ENCODE data around the gene HLA-DRB1. TPM values are rescaled to one million over a fixed set of nuclear protein-coding genes. Genes with fewer than 3 reads are reported as not detected.
"Not testable (repeated sequence)": the region's sequence is repeated elsewhere in the genome, so short reads cannot be mapped to it uniquely, and the experiment has no call there.

Gene HLA-DRB1
- total RNA-seq, 2 donors from 2014 or later = 9.9 to 14.6 TPM

GRCh38 chr6:32553037-32553742, 36.5 kb downstream of the HLA-DRB1 start:
- H3K9me3 Mint-ChIP-seq = peaks cover 2% of the 10 kb centered on the region
- Histone ChIP-seq H3K9ac (ENCODE audit: extremely low read depth, low read length, poor library complexity, severe bottlenecking) (no peak overlapping the region), H3K9me3 (ENCODE audit: control insufficient read depth, low read length) (no peaks in the 10 kb centered on the region), H3K27ac (ENCODE audit: low read depth, low read length) (no peak overlapping the region), H3K36me3 (ENCODE audit: control insufficient read depth, insufficient read depth, low read length) (no peaks in the 10 kb centered on the region), H3K4me3 (ENCODE audit: low read length) (no peak overlapping the region), H3K4me1 (ENCODE audit: control insufficient read depth, insufficient read depth, low read length) (no peaks in the 10 kb centered on the region), H3K27me3 (ENCODE audit: control insufficient read depth, insufficient read depth, low read length, poor library complexity, severe bottlenecking) (no peaks in the 10 kb centered on the region)
- no peak for DNase-seq
- H3K4me1 Mint-ChIP-seq = peaks cover 15% of the 10 kb centered on the region
- no peak overlapping the region for H3K4me3 Mint-ChIP-seq
- H3K36me3 Mint-ChIP-seq (ENCODE audit: low read depth) = peaks cover 1% of the 10 kb centered on the region
- peaks cover 6% of the 10 kb centered on the region for H3K27me3 Mint-ChIP-seq (ENCODE audit: insufficient read depth)
- WGBS, 2 experiments (ENCODE audit: insufficient coverage in 1 of 2, insufficient read length in 1 of 2) = 67 to 83% methylated on average over 1 to 5 of the region's 5 CpGs
- TF ChIP-seq, protein P1, sequence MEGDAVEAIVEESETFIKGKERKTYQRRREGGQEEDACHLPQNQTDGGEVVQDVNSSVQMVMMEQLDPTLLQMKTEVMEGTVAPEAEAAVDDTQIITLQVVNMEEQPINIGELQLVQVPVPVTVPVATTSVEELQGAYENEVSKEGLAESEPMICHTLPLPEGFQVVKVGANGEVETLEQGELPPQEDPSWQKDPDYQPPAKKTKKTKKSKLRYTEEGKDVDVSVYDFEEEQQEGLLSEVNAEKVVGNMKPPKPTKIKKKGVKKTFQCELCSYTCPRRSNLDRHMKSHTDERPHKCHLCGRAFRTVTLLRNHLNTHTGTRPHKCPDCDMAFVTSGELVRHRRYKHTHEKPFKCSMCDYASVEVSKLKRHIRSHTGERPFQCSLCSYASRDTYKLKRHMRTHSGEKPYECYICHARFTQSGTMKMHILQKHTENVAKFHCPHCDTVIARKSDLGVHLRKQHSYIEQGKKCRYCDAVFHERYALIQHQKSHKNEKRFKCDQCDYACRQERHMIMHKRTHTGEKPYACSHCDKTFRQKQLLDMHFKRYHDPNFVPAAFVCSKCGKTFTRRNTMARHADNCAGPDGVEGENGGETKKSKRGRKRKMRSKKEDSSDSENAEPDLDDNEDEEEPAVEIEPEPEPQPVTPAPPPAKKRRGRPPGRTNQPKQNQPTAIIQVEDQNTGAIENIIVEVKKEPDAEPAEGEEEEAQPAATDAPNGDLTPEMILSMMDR (conservative IDR thresholded peaks at IDR 0.05) = no peak
- no peak overlapping the region for H3K27ac Mint-ChIP-seq

- TF ChIP-seq, protein P1 (conservative IDR thresholded peaks at IDR 0.05) = no peak
- Histone ChIP-seq H3K27me3 (ENCODE audit: control insufficient read depth, insufficient read depth, low read length, poor library complexity, severe bottlenecking) (no peaks in the 10 kb centered on the region), H3K4me1 (ENCODE audit: control insufficient read depth, insufficient read depth, low read length) (no peaks in the 10 kb centered on the region), H3K4me3 (ENCODE audit: low read length) (no peak overlapping the region), H3K36me3 (ENCODE audit: control insufficient read depth, insufficient read depth, low read length) (no peaks in the 10 kb centered on the region), H3K9me3 (ENCODE audit: control insufficient read depth, low read length) (no peaks in the 10 kb centered on the region), H3K9ac (ENCODE audit: extremely low read depth, low read length, poor library complexity, severe bottlenecking) (no peak overlapping the region), H3K27ac (ENCODE audit: low read depth, low read length) (no peak overlapping the region)
- Mint-ChIP-seq H3K9me3 (peaks cover 9% of the 10 kb centered on the region), H3K4me1 (peaks cover 15% of the 10 kb centered on the region), H3K27me3 (ENCODE audit: insufficient read depth) (peaks cover 6% of the 10 kb centered on the region), H3K4me3 (no peak overlapping the region), H3K36me3 (ENCODE audit: low read depth) (peaks cover 1% of the 10 kb centered on the region), H3K27ac (no peak overlapping the region)
- 0 to 67% methylated on average over 1 to 5 of the region's 5 CpGs for WGBS, 2 experiments (ENCODE audit: insufficient coverage in 1 of 2, insufficient read length in 1 of 2)
- DNase-seq = no peak
Observed at GRCh38 chr6:32551410-32551809, 38.2 kb downstream of the HLA-DRB1 start.

DNA sequence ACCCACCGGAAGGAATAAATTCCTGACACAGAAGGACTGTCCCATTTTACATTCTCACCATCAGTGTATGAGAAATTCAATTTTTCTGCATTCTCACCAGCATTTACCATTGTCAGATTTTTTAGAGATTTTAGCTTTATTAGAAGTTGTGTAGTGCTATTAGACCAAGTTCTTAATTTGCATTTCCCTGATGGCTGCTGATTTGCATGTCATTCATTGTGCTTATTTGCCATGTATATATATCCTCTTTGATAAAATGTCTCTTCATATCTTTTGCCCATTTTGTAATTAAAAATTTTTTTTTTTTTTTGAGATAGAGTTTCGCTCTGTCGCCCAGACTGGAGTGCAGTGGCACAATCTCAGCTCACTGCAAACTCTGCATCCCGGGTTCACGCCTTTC, 49.8 kb downstream of the HLA-DRB1 start:
- TF ChIP-seq, protein P1 (conservative IDR thresholded peaks at IDR 0.05) = no peak
- 97 to 100% methylated on average over 1 to 5 of the region's 5 CpGs for WGBS, 2 experiments (ENCODE audit: insufficient coverage in 1 of 2, insufficient read length in 1 of 2)
- H3K36me3 ChIP-seq (ENCODE audit: control insufficient read depth, insufficient read depth, low read length) = no peaks in the 10 kb centered on the region
- H3K4me1 ChIP-seq (ENCODE audit: control insufficient read depth, insufficient read depth, low read length) = no peaks in the 10 kb centered on the region
- H3K27ac Mint-ChIP-seq = no peak overlapping the region
- no peak overlapping the region for H3K4me3 ChIP-seq (ENCODE audit: low read length)
- H3K9me3 Mint-ChIP-seq = peaks cover 21% of the 10 kb centered on the region
- H3K36me3 Mint-ChIP-seq (ENCODE audit: low read depth) = no peaks in the 10 kb centered on the region
- H3K4me3 Mint-ChIP-seq = no peak overlapping the region
- no peak for DNase-seq
- no peak overlapping the region for H3K9ac ChIP-seq (ENCODE audit: extremely low read depth, low read length, poor library complexity, severe bottlenecking)
- peaks cover 27% of the 10 kb centered on the region for H3K27me3 Mint-ChIP-seq (ENCODE audit: insufficient read depth)
- peaks cover 12% of the 10 kb centered on the region for H3K9me3 ChIP-seq (ENCODE audit: control insufficient read depth, low read length)
- no peak overlapping the region for H3K27ac ChIP-seq (ENCODE audit: low read depth, low read length)
- no peaks in the 10 kb centered on the region for H3K27me3 ChIP-seq (ENCODE audit: control insufficient read depth, insufficient read depth, low read length, poor library complexity, severe bottlenecking)
- no peaks in the 10 kb centered on the region for H3K4me1 Mint-ChIP-seq

- not testable (repeated sequence) for H3K36me3 ChIP-seq (ENCODE audit: control insufficient read depth, insufficient read depth, low read length); H3K4me1 Mint-ChIP-seq; H3K27me3 ChIP-seq (ENCODE audit: control insufficient read depth, insufficient read depth, low read length, poor library complexity, severe bottlenecking); H3K4me1 ChIP-seq (ENCODE audit: control insufficient read depth, insufficient read depth, low read length); H3K27ac Mint-ChIP-seq; H3K9ac ChIP-seq (ENCODE audit: extremely low read depth, low read length, poor library complexity, severe bottlenecking); H3K27ac ChIP-seq (ENCODE audit: low read depth, low read length); H3K4me3 Mint-ChIP-seq; H3K9me3 ChIP-seq (ENCODE audit: control insufficient read depth, low read length); H3K36me3 Mint-ChIP-seq (ENCODE audit: low read depth); DNase-seq; H3K4me3 ChIP-seq (ENCODE audit: low read length)
- WGBS, 2 experiments (ENCODE audit: insufficient coverage in 1 of 2, insufficient read length in 1 of 2) = 23 to 42% methylated on average over 2 to 3 of the region's 3 CpGs
- Mint-ChIP-seq H3K9me3 (peaks cover 25% of the 10 kb centered on the region), H3K27me3 (ENCODE audit: insufficient read depth) (peaks cover 48% of the 10 kb centered on the region)
Observed at GRCh38 chr6:32530431-32530793, 59.2 kb downstream of the HLA-DRB1 start.
